IMR-90 (cell line): ENCODE measurements around the gene PCED1B. TPM values are rescaled to one million over a fixed set of nuclear protein-coding genes. Genes with fewer than 3 reads are reported as not detected.

ENCODE experiments used
- ATAC-seq: fragments of 200-7000 bp; cut with Tn5 transposase; 2 replicates; pipeline ENCODE4 v1.9.1; 2020; ENCODE audit warnings: low read depth, mild to moderate bottlenecking, moderate library complexity
- BruUV-seq: library from RNA; stranded (reverse); fragments of 400-500 nt; replicated peaks from 2 replicates; lab custom pipeline; 2021; lab: Mats Ljungman, UMichigan
- CTCF ChIA-PET: fragments of 300-600 bp; formaldehyde crosslinking; extraction: SDS; loops from one replicate; lab custom pipeline; 2021; ENCODE audit warnings: antibody characterized with exemption; lab: Yijun Ruan, JAX
- POLR2A ChIA-PET: fragments of 300-600 bp; sonication (Branson Sonifier 250); formaldehyde crosslinking; loops from one replicate; lab custom pipeline; 2022; ENCODE audit warnings: antibody characterized with exemption; ENCODE audit not compliant: unreplicated experiment; lab: Charles Lee
- DNase-seq: peaks from one replicate; pipeline ENCODE4 v3.0.0; 2013
- H2AFZ ChIP-seq: replicated peaks from 2 replicates; pipeline ENCODE3; 2013; ENCODE audit warnings: low read length, mild to moderate bottlenecking; ENCODE audit not compliant: poor library complexity
- H2AK5ac ChIP-seq: 2 replicates; pipeline ENCODE4 v1.6.1; 2013; ENCODE audit warnings: low read depth, low read length, inconsistent platforms
- H2AK9ac ChIP-seq: replicated peaks from 2 replicates; pipeline ENCODE3; 2013; ENCODE audit warnings: mild to moderate bottlenecking, low read depth, low read length, moderate library complexity; ENCODE audit not compliant: poor library complexity
- H2BK120ac ChIP-seq: 2 replicates; pipeline ENCODE4 v1.6.1; 2013; ENCODE audit warnings: low read depth, low read length, inconsistent platforms
- H2BK15ac ChIP-seq: 3 replicates; pipeline ENCODE4 v1.6.1; 2013; ENCODE audit warnings: low read depth, low read length, inconsistent platforms
- H2BK20ac ChIP-seq: 2 replicates; pipeline ENCODE4 v1.6.1; 2013; ENCODE audit warnings: low read depth, mild to moderate bottlenecking, inconsistent platforms, low read length, moderate library complexity
- H2BK5ac ChIP-seq: 2 replicates; pipeline ENCODE4 v1.6.1; 2013; ENCODE audit warnings: mild to moderate bottlenecking, low read depth, low read length, inconsistent platforms; ENCODE audit not compliant: poor library complexity, severe bottlenecking
- H3K14ac ChIP-seq: replicated peaks from 2 replicates; pipeline ENCODE4 v1.6.1; 2013; ENCODE audit warnings: low read depth, low read length, inconsistent platforms
- H3K18ac ChIP-seq: 2 replicates; pipeline ENCODE4 v1.6.1; 2013; ENCODE audit warnings: low read depth, low read length, control low read depth
- H3K23ac ChIP-seq: 2 replicates; pipeline ENCODE4 v1.6.1; 2013; ENCODE audit warnings: low read depth, low read length, inconsistent platforms
- H3K27ac ChIP-seq: 2 replicates; pipeline ENCODE4 v1.5.1; 2013; ENCODE audit warnings: mild to moderate bottlenecking, control low read depth, low read length; ENCODE audit not compliant: insufficient read depth
- H3K27me3 ChIP-seq: 2 replicates; pipeline ENCODE4 v1.6.1; 2013; ENCODE audit warnings: low read length; ENCODE audit not compliant: control insufficient read depth, insufficient read depth
- H3K36me3 ChIP-seq: 2 replicates; pipeline ENCODE4 v1.6.1; 2013; ENCODE audit warnings: low read length, mixed read lengths; ENCODE audit not compliant: control insufficient read depth, insufficient read depth
- H3K4ac ChIP-seq: 2 replicates; pipeline ENCODE4 v1.6.1; 2013; ENCODE audit warnings: low read depth, low read length, inconsistent platforms
- H3K4me1 ChIP-seq: 2 replicates; pipeline ENCODE4 v1.6.1; 2013; ENCODE audit warnings: low read length, mixed read lengths; ENCODE audit not compliant: control insufficient read depth, insufficient read depth
- H3K4me2 ChIP-seq: 2 replicates; pipeline ENCODE4 v1.6.1; 2013; ENCODE audit warnings: low read depth, mild to moderate bottlenecking, control low read depth, low read length, moderate library complexity
- H3K4me3 ChIP-seq: 2 replicates; pipeline ENCODE4 v1.5.1; 2013; ENCODE audit warnings: low read depth, mild to moderate bottlenecking, control low read depth, low read length, moderate library complexity; ENCODE audit not compliant: insufficient read depth
- H3K56ac ChIP-seq: 2 replicates; pipeline ENCODE4 v1.6.1; 2013; ENCODE audit warnings: low read length, inconsistent platforms; ENCODE audit not compliant: insufficient read depth; ENCODE audit errors: extremely low read depth
- H3K79me1 ChIP-seq, 2 experiments: 2 replicates each; pipeline ENCODE4 v1.6.1; 2013; ENCODE audit warnings: low read length in 2 of 2, inconsistent platforms in 1 of 2, low read depth in 1 of 2
- H3K9ac ChIP-seq: 2 replicates; pipeline ENCODE4 v1.6.1; 2013; ENCODE audit warnings: low read depth, low read length, control low read depth
- H3K9me1 ChIP-seq: 2 replicates; pipeline ENCODE4 v1.6.1; 2013; ENCODE audit warnings: low read length, inconsistent platforms; ENCODE audit not compliant: insufficient read depth
- H3K9me3 ChIP-seq: 2 replicates; pipeline ENCODE4 v1.6.1; 2013; ENCODE audit warnings: low read length; ENCODE audit not compliant: control insufficient read depth, insufficient read depth
- H4K20me1 ChIP-seq: 2 replicates; pipeline ENCODE4 v1.6.1; 2013; ENCODE audit warnings: low read length, inconsistent platforms; ENCODE audit not compliant: insufficient read depth
- H4K5ac ChIP-seq: 2 replicates; pipeline ENCODE4 v1.6.1; 2013; ENCODE audit warnings: mild to moderate bottlenecking, low read depth, low read length, control low read depth
- H4K8ac ChIP-seq, 2 experiments: 2 replicates each; pipeline ENCODE4 v1.6.1; 2013; ENCODE audit warnings: low read depth in 2 of 2, low read length in 2 of 2, control low read depth in 1 of 2, inconsistent platforms in 1 of 2
- H4K91ac ChIP-seq: 2 replicates; pipeline ENCODE4 v1.6.1; 2013; ENCODE audit warnings: low read depth, low read length, inconsistent platforms; ENCODE audit not compliant: insufficient read depth
- WGBS, 2 experiments: methylation state at CpG; one replicate each; pipeline versions ENCODE4 v1.1.5 to v1.1.7; 2013; ENCODE audit warnings: missing lambda C conversion rate in 2 of 2; ENCODE audit not compliant: insufficient read length in 1 of 2; ENCODE audit errors: extremely low coverage in 2 of 2; 5-methylcytosine and 5-hydroxymethylcytosine counted together
- dilution Hi-C: fragments of 300-500 bp; cut with HindIII; formaldehyde crosslinking; loops from one replicate; pipeline ENCODE4 v1.14.3; 2018; ENCODE audit warnings: low sequenced_read_pairs; ENCODE audit not compliant: unreplicated experiment
- in situ Hi-C: fragments of 300-500 bp; cut with MboI; formaldehyde crosslinking; loops from 3 replicates; pipeline ENCODE4 v1.14.3; 2019; ENCODE audit warnings: low sequenced_read_pairs, inconsistent platforms, mixed read lengths
- intact Hi-C: fragments of 100-400 bp; cut with micrococcal nuclease; formaldehyde crosslinking; loops from 2 replicates; pipeline ENCODE4 v1.10.0; 2022
- polyA plus RNA-seq, 3 experiments: library from polyadenylated mRNA; depleted of rRNA; stranded (reverse); fragments of >200 nt; gene quantifications; 2 replicates each; pipeline ENCODE4 v1.2.3, GENCODE V29; 2012; ENCODE audit warnings: low replicate concordance in 1 of 3
- total RNA-seq: library from RNA; depleted of rRNA; stranded (reverse); fragments of >200 nt; gene quantifications from 2 replicates; pipeline ENCODE4 v1.2.3, GENCODE V29; 2012
- TF ChIP-seq, protein P1 (sequence below): fragments of 150-350 bp; IDR thresholded peaks from 2 replicates; pipeline ENCODE4 v1.6.1; 2017; ENCODE audit warnings: mild to moderate bottlenecking, antibody characterized with exemption, low read length, low read depth

Gene PCED1B
- total and polyA plus RNA-seq, 2 of the 4 experiments (the other 2 are of a cell fraction): 0.36 to 2.6 TPM

DNA sequence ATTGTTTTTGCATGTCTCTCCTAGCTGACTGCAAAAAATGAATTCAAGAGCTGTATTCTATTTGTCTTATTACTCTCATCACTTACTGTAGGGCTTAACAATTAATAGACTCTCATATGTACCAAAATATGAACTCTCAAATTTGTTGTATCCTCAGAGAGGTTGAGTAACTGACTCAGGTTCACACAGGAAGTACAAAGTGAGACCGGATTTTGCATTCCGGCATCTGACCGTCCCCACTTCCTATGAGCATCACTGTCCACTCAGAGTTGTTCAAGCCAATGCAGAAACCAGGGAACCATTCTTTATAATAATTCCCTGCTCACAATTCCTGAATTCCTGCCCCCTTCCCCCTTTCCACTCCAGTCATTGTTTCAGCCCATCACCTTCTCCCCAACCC lies 113.6 kb downstream of the PCED1B start:
- no TSS peak for BruUV-seq
- H3K14ac ChIP-seq: no peak overlapping the region
- intact Hi-C loops: no loop called here

More for the DNA sequence above, 113.6 kb downstream of the PCED1B start:
- in situ Hi-C loops: no loop called here
- Histone ChIP-seq H3K79me1 (peaks cover 0 to 6% of the 10 kb centered on the region in 2 experiments; a peak in 1 of 4 replicates), H3K27ac (no peak overlapping the region), H3K27me3 (no peaks in the 10 kb centered on the region), H4K20me1 (no peaks in the 10 kb centered on the region), H2BK5ac (no peak overlapping the region), H3K56ac (no peak overlapping the region), H3K9me3 (no peaks in the 10 kb centered on the region), H2BK15ac (no peak overlapping the region), H3K18ac (no peak overlapping the region), H4K5ac (no peak overlapping the region), H2BK120ac (no peak overlapping the region), H2BK20ac (no peak overlapping the region), H2AK5ac (no peak overlapping the region), H3K4me3 (no peak overlapping the region), H2AK9ac (no peak overlapping the region), H3K9ac (no peak overlapping the region), H3K4me1 (peaks cover 16% of the 10 kb centered on the region), H4K91ac (no peak overlapping the region), H3K23ac (no peak overlapping the region), H4K8ac (no peak overlapping the region), H3K9me1 (peaks cover 8% of the 10 kb centered on the region), H3K4me2 (no peak overlapping the region), H2AFZ (no peak overlapping the region), H3K4ac (no peak overlapping the region), H3K36me3 (no peaks in the 10 kb centered on the region)
- ChIA-PET POLR2A (no interaction called here), CTCF (interaction anchor here (0.6 to 1.1 kb wide), 2 partner anchors 20 to 28 kb away, joined by 5 to 9 read pairs; no protein-coding TSS in a partner anchor)
- no peak for ATAC-seq
- TF ChIP-seq, protein P1, sequence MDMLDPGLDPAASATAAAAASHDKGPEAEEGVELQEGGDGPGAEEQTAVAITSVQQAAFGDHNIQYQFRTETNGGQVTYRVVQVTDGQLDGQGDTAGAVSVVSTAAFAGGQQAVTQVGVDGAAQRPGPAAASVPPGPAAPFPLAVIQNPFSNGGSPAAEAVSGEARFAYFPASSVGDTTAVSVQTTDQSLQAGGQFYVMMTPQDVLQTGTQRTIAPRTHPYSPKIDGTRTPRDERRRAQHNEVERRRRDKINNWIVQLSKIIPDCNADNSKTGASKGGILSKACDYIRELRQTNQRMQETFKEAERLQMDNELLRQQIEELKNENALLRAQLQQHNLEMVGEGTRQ: no peak
- no peak for DNase-seq
- dilution Hi-C loops: no loop called here
- WGBS, 2 experiments: 80% methylated on average over 2 of the region's 3 CpGs; no CpG with 5 or more reads in 1 of the 2 experiments
